ENCODE results near the gene PRKCD.

GRCh38 chr3:53238051-53238850 lies 77.2 kb downstream of the PRKCD start:
- TF ChIP-seq, protein P1, sequence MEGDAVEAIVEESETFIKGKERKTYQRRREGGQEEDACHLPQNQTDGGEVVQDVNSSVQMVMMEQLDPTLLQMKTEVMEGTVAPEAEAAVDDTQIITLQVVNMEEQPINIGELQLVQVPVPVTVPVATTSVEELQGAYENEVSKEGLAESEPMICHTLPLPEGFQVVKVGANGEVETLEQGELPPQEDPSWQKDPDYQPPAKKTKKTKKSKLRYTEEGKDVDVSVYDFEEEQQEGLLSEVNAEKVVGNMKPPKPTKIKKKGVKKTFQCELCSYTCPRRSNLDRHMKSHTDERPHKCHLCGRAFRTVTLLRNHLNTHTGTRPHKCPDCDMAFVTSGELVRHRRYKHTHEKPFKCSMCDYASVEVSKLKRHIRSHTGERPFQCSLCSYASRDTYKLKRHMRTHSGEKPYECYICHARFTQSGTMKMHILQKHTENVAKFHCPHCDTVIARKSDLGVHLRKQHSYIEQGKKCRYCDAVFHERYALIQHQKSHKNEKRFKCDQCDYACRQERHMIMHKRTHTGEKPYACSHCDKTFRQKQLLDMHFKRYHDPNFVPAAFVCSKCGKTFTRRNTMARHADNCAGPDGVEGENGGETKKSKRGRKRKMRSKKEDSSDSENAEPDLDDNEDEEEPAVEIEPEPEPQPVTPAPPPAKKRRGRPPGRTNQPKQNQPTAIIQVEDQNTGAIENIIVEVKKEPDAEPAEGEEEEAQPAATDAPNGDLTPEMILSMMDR (IDR thresholded peaks at IDR 0.05; ENCODE audit: poor library complexity), result no peak
- TF ChIP-seq EZH2 (IDR thresholded peaks at IDR 0.05; ENCODE audit: borderline replicate concordance) (no peak), EZH2phosphoT487 (IDR thresholded peaks at IDR 0.05; ENCODE audit: low read depth, severe bottlenecking, unreplicated experiment) (no peak)
